SHP77 (cell line): Measurements from ENCODE around the gene B3GALT6.
A peak's percentile ranks its signal among the peaks of the same experiment; 100 is the strongest.
"Not testable (repeated sequence)": the region's sequence is repeated elsewhere in the genome, so short reads cannot be mapped to it uniquely, and the experiment has no call there.

Experiments
- DNase-seq, 2 experiments: peaks; one replicate each; lab custom pipeline; 2025; lab: John Stamatoyannopoulos, UW

B3GALT6 gene

DNA sequence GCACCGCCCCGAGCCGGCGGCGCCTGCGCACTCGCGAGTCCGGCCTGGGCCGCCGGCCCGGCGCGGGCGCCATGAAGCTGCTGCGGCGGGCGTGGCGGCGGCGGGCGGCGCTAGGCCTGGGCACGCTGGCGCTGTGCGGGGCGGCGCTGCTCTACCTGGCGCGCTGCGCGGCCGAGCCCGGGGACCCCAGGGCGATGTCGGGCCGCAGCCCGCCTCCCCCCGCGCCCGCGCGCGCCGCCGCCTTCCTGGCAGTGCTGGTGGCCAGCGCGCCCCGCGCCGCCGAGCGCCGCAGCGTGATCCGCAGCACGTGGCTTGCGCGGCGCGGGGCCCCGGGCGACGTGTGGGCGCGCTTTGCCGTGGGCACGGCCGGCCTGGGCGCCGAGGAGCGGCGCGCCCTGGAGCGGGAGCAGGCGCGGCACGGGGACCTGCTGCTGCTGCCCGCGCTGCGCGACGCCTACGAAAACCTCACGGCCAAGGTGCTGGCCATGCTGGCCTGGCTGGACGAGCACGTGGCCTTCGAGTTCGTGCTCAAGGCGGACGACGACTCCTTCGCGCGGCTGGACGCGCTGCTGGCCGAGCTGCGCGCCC, at the start of gene B3GALT6:
Gene B3GALT6, plus strand, starts transcription at position 30 of the 588 bp plus-strand sequence. Its CDS starts 42 bp downstream, at position 72.
- DNase-seq: no peak

DNA sequence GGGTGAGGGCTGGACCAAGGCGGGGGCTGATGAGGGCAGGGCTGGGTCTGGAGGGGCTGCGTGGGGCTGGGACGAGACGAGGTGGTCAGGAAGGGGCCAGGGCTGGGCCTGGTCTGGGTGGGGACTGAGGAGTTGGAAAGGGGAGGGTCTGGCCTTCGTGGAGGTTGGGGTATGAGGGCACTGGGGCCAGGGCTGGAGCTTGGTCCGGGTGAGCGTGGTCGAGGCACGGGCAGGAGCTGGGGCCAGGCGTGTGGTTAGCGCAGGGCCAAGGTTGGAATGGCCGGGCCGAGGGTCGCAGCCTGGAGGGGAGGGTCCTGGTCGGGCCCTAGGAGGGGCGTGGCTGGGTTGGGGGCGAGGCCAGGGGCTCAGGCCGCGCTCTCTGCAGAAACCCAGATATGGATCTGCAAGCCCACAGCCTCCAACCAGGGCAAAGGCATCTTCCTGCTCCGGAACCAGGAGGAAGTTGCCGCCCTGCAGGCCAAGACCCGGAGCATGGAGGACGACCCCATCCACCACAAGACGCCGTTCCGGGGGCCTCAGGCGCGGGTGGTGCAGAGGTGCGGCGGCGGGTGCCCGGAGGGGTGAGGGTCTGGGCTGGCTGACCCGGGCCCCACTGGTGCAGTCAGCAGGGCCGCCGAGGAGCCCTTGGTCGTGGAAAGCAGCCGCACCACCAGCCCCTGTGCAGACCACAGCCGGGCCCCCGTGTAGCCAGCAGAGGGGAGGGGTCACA, 49.4 kb upstream of the B3GALT6 start:
- no peak for DNase-seq

DNA sequence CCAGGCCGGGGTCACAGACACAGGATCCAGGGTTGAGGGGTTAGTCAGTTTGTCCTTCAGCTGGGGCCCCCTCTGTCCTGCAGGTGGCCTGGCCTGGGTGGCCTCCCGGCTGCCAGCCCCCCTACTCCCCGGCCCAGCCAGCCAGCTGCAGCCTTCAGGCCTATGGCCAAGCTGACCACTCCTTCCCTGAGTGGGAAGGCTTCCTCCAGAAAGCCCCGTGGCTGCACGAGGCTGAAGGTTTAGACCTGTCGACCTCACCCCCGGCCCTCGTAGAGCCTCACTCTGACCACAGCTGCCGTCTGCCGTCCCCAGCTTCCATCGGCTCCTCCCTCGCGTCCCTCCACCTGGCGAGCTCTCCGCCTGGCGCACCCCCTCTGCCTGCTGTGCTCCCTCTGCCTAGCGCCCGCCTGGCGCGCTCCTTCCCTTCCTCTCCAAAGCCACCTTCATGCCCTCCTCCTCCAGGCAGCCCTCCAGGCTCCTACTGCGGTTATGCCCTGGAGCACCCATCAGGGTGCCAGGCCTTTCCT, 48.8 kb upstream of the B3GALT6 start:
- DNase-seq: no peak

DNA sequence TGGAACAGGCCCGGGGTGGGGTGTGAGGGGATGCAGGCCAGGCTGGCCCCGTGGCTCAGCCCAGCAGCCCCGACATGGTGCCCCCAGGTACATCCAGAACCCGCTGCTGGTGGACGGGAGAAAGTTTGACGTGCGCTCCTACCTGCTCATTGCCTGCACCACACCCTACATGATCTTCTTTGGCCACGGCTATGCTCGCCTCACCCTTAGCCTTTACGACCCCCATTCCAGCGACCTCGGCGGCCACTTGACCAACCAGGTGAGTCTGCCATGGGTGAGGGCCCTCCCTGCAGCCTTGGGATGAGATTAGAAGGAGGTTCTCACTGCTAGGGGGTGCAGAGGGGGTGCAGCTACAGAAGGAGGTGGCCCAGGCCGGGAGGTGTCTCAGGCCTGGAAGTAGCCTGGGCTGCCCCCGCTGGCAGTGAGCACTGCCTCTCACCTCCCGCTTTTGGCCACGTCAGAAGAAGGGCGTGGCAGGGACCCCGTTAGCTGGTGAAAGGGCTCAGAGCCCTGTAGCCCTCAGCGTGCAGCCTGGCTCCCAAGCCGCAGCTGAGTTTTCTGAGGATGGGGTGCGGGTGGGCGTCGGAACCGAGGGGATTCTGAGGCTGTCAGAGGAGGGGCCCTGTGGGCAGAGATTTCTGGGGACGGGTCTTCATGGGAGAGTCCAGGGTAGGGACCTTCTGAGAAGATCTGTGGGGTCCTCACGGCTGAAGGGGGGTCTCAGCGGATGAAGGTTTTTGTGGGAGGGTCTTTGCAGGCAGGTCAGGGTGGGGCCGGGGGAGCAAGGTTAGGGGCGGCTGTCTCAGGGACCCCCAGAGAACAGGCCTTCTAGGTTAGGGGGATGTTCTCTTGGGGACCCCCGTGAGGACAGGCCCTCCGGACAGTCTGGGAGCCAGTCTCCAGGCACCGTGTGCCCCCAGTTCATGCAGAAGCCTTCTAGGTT, 47.9 kb upstream of the B3GALT6 start:
- DNase-seq: no peak

DNA sequence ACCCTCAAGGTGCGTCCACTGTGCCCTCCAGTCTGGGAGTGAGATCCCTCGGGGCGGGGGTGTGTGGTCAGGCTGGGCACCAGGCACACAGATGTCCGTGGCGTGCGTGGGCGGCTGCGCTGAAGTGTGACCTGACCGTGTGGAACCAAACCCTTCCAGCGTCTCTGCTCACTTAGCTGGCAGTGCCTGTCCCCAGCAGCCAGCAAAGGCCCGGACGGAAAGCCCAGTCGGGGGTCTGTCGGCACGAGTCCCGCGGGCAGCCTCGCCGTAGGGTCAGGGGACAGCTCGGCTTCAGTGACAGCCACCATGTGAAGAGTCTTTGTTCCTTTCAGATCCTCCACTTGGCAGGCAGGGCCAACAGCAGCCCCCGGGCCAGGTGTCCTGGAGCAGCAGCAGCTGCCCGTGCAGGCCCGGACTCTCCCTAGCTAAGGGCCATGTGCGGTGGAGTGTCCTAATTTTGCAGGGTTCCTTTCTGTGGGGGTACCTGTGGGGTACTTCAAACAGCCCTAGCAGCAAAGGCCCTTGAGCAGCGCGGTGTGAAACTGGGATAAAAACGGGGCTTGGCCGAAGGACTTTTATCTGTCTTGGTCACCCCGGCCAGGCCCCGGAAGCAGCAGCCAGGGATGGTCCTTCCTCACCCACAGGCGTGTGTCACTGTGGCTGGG, 46.8 kb upstream of the B3GALT6 start:
- peak in 1 of 2 experiments; percentile 26 for DNase-seq

DNA sequence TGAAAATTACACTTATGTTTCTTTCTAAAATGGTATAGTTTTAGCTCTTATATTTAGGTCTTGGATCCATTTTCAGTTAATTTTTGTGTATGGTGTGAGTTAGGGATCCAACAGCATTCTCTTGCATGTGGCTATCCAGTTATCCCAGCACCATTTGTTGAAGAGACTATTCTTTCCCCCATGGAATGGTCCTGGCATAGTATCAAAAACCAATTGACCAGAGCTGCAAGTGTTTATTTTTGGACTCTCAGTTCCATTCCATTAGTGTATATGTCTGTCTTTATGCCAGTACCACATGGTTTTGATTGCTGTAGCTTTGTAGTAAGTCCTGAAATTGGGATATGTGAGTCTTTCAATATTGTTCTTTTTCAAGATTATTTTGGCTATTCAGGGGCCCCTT, 44.1 kb upstream of the B3GALT6 start:
- DNase-seq: no peak

DNA sequence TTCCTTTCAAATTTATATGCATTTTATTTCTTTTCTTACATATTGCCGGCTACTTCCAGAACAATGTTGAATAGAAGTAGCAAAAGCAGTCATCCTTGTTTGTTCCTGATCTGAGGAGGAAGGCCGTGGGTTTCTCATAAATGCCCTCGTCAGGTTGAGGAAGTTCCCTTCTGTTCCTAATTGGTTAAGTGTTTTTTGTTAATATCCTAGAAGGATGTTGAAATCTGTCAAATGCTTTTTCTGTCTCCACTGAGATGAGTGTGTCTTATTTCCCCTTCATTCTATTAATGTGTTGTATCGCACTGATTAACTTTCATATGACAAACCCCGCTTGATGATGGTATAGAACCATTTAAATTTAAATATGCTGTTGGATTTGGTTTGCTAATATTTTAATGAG, 42.9 kb upstream of the B3GALT6 start:
- no peak for DNase-seq

DNA sequence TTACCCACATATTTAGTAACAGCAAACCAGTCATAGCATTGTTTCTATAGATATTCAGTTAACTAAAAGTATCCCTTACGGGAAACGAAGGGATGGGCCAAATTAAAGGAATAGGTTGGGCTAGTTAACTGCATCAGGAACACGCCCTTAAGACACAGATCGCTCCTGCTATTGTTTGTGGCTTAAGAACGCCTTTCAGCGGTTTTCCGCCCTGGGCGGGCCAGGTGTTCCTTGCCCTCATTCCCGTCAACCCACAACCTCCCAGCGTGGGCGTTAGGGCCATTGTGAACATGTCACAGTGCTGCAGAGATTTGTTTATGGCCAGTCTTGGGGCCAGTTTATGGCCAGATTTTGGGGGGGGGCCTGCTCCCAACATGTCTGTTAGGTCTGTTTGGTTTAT, 40.3 kb upstream of the B3GALT6 start:
- no peak for DNase-seq

DNA sequence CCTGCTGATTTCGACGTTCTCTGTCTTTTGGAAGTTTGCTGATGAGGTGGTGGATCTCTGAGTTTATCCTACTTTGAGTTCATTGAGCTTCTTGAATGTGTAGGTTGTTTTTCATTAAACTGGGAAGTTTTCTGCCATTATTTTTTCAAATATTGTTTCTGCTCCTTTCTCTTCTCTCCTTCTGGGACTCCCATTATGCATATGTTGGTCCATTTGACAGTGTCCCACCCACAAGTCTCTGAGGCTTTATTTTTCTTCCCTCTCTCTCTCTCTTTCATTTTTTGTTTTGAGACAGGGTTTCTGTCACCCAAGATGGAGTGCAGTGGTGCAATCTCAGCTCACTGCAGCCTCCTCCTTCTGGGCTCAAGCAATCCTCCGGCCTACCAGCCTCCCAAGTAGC, 37.3 kb upstream of the B3GALT6 start:
- no peak for DNase-seq

DNA sequence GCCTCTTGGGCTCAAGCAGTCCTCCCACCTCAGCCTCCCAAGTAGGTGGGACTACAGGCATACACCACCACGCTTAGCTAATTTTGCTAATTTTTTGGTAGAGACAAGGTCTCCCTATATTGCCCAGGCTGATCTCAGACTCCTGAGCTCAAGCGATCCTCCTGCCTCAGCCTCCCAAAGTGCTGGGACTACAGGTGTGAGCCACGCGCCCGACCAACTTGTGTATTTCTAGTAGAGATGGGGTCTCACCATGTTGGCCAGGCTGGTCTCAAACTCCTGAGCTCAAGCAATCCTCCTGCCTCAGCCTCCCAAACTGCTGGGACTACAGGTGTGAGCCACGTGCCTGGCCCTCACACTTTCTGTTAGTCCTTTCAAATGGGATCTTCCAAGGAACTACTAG, 36.3 kb upstream of the B3GALT6 start:
- DNase-seq: not testable (repeated sequence)

DNA sequence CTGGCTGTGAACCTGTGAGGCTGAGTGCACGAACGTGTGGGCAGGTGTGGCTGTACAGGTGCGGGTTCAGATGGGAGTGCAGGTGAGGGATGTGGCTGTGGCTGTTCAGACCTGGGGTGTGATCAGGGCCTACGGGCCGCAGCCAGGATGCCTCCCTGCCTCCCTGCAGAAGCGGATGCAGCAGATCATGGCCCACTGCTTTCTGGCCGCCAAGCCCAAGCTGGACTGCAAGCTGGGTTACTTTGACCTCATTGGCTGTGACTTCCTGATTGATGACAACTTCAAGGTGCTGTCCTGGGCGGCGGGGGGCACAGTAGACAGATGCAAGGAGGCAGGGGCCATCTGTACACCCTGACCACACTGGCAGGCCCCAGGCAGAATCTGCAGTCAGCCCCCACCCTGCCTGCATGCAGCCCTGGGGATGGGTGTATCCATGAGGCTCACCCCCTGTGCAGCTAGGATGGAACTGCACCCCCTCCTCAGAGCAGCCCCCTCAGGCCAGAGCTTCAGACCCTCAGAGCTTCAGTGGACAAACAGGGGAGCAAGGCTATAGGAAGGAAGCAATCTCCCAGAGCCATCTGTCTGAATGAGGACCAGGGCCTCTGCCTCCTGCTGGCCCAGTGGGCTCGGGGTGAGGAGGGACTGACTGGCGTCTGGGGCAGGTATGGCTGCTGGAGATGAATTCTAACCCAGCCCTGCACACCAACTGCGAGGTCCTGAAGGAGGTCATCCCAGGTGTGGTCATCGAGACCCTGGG, 35.4 kb upstream of the B3GALT6 start:
- DNase-seq: no peak

DNA sequence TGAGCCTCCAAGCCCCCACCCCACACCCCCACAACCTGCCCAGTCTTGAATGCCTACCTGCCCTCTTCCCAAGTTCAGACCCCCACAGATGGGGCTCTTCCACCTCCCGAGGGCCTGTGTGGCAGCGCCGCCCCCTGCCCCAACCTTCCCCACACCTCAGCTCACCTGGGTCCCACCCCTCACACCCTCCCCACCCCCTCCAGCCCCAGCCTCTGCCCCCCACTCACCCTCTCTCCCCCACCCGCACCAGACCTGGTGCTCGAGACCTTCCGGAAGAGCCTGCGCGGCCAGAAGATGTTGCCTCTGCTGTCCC, 34.9 kb upstream of the B3GALT6 start:
- no peak for DNase-seq

DNA sequence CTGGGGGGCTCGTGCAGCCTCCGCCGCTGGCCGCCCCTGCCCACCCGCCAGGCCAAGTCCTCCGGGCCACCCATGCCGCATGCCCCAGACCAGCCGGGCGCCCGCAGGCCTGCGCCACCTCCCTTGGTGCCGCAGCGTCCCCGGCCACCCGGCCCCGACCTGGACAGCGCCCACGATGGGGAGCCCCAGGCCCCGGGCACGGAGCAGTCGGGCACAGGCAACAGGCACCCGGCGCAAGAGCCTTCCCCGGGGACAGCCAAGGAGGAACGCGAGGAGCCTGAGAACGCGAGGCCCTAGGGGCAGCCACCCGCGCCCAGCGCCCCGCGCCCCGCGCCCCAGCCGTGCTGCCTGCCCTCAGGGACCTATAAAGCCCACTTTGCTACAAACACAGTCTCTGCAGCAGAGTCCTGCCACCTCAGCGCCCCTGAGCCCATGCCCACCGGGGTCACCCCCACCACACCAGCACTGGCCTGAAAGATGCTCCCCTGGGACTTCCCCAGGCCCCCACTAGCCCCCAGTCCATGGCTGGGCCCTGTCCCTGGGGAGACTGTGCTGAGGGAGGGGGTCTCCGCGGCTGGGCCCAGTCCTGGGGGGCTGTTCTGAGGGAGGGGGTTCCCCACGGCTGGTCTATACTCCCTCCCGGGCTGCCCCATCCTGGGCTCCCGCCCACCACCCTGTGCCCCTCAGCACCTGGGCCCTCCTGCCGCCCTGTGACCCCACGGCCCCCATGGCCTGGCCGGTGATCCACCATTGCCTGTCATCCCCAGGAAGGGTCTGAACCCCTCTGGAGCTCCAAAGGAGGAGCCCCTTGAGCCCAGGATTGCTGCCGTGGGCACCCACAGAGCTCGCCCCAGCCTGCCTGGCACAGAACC, 34.2 kb upstream of the B3GALT6 start:
- no peak for DNase-seq

DNA sequence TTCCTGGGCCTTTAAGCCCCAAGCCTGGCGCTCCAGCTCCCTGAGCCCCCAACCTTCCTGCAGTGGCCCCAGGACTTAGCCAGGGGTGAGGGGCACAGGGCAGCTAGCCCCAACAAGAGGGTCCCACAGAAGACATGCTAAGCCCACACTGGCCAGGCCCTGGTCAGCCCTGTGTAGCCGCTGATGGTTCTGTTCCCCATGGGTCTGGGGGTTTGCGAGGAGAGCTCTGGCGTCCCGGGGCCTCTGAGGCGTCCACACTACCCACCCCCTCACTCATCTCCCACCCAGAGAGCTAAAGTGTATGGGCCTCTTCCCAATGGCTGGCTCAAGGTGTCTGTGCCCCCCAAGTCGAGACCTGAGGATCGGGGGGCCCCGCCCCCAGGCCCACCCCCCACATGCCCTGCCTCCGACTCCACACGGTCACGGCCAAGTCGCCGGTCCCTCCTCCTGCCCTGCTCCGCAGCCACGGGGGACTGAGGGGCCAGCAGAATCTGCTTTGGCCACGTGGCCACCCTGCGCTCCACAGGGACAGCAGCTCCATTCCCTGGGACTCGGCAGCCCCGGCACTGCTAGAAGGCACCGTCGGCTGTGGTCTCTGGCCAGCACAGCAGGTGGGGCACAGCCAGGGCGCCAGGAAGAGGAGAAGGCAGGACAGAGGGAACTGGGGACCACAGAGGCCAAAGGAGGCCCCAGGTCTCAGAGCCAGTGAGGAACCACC, 33.5 kb upstream of the B3GALT6 start:
- no peak for DNase-seq

DNA sequence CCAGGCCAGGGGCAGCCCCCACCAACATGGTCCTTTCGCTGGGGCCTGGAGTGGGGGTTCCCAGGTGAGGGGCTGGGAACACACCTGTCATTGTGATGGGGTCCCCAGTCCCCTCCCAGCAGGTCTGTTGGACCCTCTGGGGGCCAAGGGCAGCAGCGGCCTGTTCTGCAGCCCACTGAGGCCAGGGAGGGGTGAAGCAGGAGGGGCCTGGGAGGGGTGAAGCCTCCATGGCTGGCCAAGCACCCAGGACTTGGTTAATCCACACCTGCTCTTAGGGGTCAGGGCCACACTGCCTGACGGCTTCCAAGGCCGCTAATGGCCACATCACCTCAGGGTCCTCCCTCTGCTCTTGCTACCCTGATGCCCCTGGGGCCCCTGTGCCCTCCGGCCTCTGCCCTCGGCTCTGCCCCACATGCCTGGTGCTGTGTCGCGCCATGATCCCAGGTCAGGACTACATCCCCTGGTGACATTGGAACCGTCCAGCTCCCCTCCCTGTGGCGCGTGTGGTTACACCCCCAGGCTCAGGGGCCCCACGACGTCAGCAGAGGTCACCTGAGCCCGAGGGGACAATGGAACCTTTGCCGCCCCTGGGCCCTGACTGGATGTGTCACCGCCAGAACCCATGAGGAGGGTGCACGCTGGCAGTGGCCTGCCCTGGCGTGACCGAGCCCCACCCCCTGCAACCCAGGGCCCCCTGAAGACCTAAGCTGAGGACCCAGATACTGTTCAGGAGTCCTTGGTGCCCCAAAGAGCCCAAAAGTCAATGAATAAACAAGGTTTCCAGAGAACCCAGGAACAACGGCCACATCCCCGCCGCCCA, 32.7 kb upstream of the B3GALT6 start:
- no peak for DNase-seq

DNA sequence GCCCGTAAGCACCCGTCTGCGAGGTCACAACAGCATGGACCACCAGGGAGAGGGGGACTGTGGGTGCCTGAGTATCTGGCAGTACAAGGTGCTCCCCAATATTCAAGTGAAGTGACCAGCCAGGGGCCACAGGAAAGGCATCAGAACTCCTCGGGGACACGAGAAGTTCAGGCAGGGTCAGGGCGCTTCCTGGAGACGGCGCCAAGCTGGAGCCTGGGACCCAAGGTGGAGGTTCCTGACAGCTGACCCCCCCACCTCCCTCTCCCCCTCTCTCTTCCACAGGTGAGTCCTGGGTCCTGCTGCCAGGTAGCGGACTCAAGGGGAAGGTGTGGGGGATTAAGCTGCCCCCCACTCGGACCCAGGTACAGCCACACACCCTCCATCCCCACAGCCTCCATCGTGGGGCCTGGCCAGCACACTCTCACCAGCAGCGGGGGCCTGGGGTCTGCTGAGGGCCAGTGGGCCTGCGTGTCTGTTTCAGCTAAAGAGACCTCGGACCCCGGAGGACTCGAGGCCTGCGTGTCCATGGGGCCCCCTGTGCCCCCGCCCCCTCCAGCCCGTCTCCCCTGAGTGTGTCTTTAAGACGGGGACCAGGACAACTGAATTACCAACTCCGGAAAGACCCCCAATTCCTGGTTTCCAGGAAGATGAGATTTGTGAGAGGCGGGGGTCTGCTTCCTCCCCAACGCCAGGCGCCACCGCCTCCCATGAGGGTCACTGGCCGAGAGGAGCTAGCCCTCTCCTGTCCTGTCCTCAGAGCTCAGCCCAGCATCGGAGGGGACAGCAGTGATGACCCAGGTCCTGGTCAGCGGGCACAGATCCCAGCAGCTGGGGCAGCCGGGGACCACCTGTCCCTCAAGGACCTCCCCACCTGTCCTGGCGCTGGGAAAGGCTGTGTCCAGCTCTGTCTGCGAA, 31.8 kb upstream of the B3GALT6 start:
- no peak for DNase-seq

DNA sequence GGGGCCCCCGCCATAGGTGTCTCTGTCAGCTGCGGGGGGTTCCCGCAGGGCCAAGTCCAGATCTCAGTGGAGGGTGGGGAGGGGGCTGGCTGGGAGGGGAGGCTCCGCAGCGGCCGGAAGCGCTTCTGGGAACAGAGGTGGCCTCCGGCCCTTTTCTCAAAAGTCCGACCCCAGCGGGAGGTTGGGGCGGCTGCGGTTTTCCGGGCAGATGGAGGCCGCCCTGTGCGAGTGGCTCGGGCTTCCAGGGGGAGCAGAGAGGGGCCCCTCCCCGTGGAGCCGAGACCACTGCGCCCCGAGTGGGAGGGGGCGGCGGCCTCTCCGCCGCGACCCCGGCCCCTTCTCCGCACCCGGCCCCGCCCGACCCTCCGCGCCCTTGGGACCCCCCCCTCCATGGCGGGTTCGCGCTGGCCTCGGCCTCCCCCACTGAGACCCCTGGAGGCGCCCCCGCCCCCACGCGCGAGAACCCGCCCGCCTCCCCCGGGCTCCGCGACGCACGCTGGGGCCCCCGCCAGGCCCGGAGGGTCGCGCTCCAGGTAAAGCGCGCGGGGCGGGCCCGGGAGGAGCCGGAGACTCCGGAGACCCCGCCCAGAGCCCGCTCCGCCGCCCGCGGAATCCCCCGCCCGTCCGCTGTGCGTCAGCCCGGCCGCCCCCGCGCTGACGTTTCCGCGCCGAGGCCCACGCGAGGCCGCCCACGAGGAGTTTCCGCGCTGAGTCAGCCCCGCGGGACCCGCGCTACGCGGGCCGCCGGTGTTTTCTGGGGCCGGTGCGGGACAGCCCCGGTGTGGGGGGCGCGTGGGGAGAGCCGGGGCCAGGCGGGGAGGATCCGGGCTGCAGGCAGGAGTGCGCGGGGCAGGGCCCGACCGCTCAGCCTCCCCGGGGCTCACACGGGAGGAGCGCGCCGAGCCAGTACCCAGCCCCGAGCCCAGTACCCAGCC, 30.9 kb upstream of the B3GALT6 start:
- no peak for DNase-seq
